NOMO-1 treated with DMSO at 0.1 percent for 48 hours (cell line): ENCODE results near the gene FBXW8.

Experiments
- DNase-seq: peaks from one replicate; lab custom pipeline; 2025; ENCODE audit not compliant: unreplicated experiment; lab: John Stamatoyannopoulos, UW

Gene FBXW8

DNA sequence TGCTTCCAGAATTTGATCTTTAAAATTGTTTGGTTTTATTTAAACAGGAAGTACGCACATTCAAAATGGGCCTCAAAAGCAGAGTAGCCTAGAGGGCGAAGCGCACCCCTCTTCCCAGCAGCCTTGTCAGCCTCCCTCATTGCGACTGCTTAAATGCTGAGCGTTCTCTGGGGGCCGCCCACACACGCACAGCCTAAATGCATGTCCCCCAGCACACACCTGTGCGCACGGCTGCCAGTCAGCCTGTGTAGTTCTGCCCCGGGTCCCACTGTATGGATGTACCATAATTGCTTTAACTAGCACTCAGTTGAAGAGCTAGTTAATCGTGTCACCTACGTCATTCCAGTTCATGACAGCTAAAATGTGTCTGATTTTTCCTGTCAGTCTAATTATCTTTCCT lies 109.1 kb downstream of the FBXW8 start:
- no peak for DNase-seq

- no peak for DNase-seq
Measured at GRCh38 chr12:117020536-117021220, 109.9 kb downstream of the FBXW8 start.

- no peak for DNase-seq
Measured at GRCh38 chr12:117022465-117022864, 111.7 kb downstream of the FBXW8 start.

GRCh38 chr12:117023998-117024960 lies 113.5 kb downstream of the FBXW8 start:
- no peak for DNase-seq

GRCh38 chr12:117024961-117025480 lies 114.3 kb downstream of the FBXW8 start:
- DNase-seq, result no peak

DNA sequence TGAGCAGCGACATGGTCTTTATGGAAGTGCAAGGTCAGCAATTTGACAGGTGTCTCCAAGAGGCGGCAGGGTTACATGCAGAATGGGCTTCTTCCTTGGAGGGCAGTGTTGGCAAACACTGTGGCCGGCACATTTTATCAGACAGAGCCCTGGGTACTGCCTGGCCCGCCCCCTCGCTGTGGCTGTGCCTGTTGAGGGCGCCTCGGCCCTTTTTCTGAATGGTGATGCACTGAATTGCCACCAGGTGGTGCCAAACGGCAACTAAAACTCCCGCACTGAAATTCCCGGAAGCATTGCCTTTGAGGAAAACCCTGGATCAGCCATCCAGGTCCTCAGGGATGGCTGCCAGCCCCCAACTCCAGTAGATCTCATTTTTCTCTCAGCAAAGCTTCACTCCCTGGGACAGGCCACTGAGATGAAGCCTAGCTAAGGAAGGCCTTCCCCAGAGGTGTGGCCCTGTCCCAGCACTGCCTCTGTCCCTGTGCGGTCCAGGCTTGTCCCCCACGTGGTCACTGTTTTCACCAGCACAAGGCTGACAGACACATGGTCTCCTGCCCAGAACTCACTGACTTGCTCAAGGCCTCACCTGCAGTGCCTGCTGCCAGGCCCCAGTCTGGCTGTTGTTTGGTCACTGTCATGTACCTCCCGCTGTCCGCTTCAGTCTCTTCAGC lies 114.9 kb downstream of the FBXW8 start:
- peak; percentile 8 for DNase-seq

DNA sequence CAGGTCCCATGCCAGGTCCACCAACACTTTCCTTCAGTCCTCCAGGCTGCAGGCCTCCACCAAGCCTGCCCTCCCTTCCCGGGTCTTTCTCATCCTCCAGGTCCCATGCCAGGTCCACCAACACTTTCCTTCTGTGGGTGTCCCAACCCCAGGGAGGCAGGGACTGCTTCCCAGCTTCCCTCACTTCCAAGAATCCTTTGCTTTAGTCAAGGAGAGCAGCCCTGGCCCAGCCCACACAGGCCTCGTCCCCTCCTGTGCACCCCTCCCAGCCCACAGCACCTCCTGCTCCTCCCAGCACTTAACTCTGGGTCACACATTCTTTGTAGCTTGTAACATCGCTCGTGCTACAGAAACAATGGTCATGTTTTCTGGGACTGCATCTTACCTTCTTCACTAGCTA lies 115.6 kb downstream of the FBXW8 start:
- DNase-seq, result no peak

- DNase-seq, result no peak
Measured at GRCh38 chr12:117026921-117027250, 116.1 kb downstream of the FBXW8 start.

DNA sequence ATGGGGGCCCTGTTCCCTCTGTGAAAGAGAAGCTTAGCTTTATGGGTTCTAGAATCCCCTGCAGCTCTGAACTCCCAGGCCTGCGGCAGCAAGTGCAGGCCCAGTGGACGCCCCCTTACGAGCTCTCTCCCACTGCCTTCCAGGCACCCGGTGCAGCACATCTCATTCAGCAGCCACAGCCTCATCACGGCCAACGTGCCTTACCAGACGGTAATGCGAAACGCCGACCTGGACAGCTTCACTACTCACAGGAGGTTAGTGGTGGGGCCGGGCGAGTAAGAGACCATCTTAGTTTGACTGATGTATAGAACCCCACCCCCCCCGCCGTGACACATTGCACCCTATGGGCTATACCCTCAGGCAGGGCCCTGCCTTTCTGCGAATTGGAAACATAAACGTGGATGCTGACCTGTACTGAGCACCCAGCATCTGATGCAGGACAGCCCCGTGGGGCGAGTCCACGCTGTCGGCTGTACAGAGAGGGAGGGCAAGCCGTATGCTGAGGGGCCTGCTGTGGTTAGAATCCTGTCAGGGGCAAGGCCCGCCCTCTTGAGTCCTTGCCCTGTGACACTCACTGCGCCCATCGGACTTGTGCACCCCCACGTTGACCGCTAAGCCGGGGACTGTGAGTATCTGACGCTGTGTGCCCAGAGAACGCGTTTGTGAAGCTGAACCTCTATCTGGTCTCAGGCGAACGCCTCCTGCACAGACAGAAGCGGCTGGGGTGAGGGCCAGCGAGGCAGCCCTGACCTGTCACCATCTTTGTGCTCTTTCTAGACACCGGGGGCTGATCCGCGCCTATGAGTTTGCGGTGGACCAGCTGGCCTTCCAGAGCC lies 116.7 kb downstream of the FBXW8 start:
- DNase-seq, result no peak

DNA sequence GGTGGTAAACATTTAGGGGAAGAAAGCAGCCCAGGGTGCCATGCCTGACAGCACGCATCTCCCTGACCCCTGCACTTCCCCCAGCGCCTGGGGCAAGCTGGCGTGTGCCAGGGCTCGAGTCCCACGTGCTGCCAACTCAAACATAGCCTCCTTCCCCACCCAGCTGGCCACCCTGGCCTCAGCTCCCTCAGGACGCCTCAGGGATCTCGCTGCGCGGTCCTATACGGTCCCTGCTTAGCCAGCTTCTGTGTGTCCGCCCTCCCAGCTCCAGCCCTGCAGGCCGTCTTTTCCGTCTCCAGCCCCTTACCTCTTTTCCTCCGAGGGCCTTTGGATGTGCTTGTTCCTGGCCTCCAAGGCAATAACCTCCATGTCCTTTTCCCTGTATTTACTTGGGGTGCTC lies 117.5 kb downstream of the FBXW8 start:
- no peak for DNase-seq

DNA sequence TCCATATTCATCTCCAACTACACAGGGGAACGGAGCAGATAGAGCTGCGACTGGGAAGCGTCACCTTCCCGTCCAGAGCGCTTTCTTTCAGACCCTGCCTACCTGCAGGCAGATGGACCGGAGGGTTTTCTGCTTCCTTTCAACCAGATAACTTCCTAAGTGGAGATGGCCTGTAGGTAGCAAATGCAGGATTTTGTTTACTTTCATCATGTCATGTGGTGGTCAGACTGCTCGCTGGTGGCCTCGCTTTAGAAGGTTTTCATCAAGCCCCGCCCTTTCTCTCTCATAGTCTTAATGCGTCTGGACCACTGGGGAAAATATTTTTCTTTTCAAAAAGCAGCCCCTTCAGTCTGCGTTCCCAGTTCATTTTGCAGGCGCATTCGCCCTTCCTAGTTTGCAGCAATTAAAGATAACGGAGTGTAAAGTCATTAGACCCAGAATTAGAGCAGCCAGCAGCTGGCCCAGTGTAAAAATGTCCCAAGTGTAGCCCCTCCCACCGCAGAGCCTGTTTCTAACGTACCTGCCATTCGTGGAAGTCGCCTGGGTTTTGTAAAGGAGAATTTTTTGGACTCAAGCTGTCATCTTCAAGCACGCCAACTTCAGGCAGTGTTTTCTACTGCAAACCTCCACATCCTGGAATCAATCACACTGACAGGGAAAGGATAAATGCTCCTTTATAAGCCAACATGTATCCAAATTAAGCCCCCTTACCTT lies 119.6 kb downstream of the FBXW8 start:
- DNase-seq, result no peak

GRCh38 chr12:117031843-117032592 lies 121.3 kb downstream of the FBXW8 start:
- DNase-seq, result no peak

DNA sequence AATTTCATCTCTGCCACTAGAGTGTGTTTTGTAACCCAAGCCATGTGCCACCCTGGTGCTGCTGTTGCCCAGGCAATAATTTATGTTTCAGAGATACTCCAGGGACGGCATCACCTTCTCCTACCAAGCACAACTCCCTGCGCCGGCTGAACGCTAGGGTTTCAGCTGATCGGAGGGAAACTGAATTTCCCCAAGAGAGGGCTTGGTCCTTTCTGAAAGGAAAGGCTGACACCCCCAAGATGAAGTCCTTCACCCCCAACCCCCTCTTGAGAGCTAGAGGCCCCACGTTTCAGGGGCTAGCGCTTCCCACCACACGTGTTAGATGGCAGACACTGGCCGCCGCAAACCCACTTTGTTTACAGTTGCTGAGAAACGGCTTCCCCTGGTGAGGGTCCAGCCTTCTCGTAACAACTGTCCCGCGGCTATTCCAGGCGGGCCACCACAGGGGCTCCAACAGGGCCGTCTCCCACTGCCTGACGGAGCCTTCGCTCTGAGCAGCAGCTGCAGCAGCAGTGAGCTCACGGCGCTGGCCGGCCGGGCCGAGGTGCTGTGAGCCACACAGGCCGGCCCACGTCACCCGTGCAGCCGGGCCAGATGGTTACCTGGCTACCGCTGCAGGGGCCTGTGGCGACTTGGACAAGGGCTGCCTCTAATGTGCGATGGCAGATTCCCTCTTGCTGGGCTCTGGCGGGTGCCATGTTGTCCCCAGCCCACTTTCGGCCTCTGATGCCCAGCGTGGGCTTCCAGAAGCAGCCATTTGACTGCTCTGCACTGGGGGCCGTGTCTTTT lies 122.0 kb downstream of the FBXW8 start:
- no peak for DNase-seq

- no peak for DNase-seq
Measured at GRCh38 chr12:117033382-117034221, 122.9 kb downstream of the FBXW8 start.

DNA sequence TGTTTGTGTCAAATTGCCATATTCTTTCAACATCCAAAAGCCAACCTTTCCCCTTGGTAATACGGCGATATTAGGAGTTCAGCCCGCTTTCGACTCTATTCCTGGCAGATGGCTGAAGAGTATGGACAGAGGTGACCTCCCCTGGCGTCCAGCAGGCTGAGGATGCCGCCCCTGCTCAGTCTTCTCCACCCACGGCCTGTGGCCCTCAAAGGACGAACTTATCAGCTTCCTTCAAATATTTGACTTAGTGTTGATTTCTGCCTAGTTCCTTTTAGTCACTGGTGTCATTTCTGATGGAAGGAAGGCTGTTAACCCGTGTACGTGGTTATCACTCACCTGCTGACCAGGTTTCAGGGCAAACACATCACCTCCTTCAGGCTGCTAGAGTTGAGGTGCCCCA lies 123.5 kb downstream of the FBXW8 start:
- DNase-seq, result no peak

- no peak for DNase-seq
Measured at GRCh38 chr12:117034701-117035151, 124.0 kb downstream of the FBXW8 start.

- DNase-seq, result no peak
Measured at GRCh38 chr12:117035287-117035686, 124.5 kb downstream of the FBXW8 start.

DNA sequence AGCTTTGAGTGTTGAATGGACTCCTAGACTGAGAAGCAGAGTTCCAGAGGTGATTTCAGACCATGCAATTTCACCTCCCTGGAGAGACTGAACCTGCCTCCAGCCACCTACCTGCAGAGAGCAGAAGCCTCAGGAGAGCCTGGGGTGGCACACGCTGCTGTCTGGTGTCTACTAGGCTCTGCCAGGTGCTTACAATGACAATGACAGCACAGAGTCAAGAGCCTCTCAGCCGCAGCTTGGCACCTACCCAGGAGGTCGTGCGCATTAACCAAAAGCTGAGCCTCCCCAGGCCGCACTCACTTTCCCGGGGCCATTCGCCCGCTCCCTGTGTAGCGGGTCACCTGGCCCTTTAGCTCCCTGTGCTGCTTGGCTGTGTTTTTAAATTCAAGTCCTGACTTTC lies 125.3 kb downstream of the FBXW8 start:
- DNase-seq, result no peak
